ENCODE measurements around the gene PDE2A.

Gene PDE2A

GRCh38 chr11:72617080-72617762, 57.0 kb downstream of the PDE2A start:
- no peaks in the 10 kb centered on the region for H3K36me3 ChIP-seq (ENCODE audit: control insufficient read depth, insufficient read depth, low read length, severe bottlenecking)
- no peak overlapping the region for H3K4me3 ChIP-seq (ENCODE audit: low read length)
- peaks cover 70% of the 10 kb centered on the region for H3K27me3 ChIP-seq (replicated peaks; ENCODE audit: control insufficient read depth, insufficient read depth, low read length)
- DNase-seq (ENCODE audit: low read depth) = peak; percentile 18
- peaks cover 26% of the 10 kb centered on the region for H3K4me1 ChIP-seq (ENCODE audit: control insufficient read depth, insufficient read depth, low read length)
- no peak overlapping the region for H3K9ac ChIP-seq (ENCODE audit: low read length)
- H3K9me3 ChIP-seq (ENCODE audit: control insufficient read depth, low read length) = no peaks in the 10 kb centered on the region

DNA sequence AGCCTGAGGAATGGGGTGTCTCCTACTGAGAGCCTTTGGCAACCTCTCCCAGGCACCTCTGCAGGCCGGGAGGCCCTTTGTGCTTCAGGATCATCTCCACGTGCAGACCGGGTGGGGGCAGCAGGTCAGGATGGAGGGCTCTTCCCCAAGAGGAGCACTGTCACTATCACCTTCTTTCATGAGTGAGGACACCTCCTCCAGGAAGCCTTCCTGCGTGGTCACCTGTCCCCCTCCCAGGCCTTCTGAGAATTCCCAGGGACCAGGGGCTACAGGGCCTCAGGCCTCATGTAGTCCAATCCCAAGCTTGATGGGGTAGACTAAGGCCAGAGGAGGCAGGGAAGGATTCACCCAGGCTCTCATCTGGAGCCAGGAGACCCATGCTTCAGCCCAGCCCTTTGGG, 57.6 kb downstream of the PDE2A start:
- Histone ChIP-seq H3K9ac (ENCODE audit: low read length) (no peak overlapping the region), H3K4me3 (ENCODE audit: low read length) (no peak overlapping the region), H3K27me3 (replicated peaks; ENCODE audit: control insufficient read depth, insufficient read depth, low read length) (peaks cover 68% of the 10 kb centered on the region), H3K4me1 (ENCODE audit: control insufficient read depth, insufficient read depth, low read length) (peaks cover 26% of the 10 kb centered on the region), H3K36me3 (ENCODE audit: control insufficient read depth, insufficient read depth, low read length, severe bottlenecking) (no peaks in the 10 kb centered on the region), H3K9me3 (ENCODE audit: control insufficient read depth, low read length) (no peaks in the 10 kb centered on the region)
- DNase-seq (ENCODE audit: low read depth) = no peak

- Histone ChIP-seq H3K4me3 (ENCODE audit: low read length) (no peak overlapping the region), H3K4me1 (ENCODE audit: control insufficient read depth, insufficient read depth, low read length) (peaks cover 26% of the 10 kb centered on the region)
Observed at GRCh38 chr11:72615329-72615728, 58.9 kb downstream of the PDE2A start.

GRCh38 chr11:72614381-72614780, 59.8 kb downstream of the PDE2A start:
- Histone ChIP-seq H3K4me1 (ENCODE audit: control insufficient read depth, insufficient read depth, low read length) (peaks cover 26% of the 10 kb centered on the region), H3K9me3 (ENCODE audit: control insufficient read depth, low read length) (no peaks in the 10 kb centered on the region), H3K4me3 (ENCODE audit: low read length) (no peak overlapping the region), H3K36me3 (ENCODE audit: control insufficient read depth, insufficient read depth, low read length, severe bottlenecking) (no peaks in the 10 kb centered on the region), H3K27me3 (replicated peaks; ENCODE audit: control insufficient read depth, insufficient read depth, low read length) (peaks cover 70% of the 10 kb centered on the region), H3K9ac (ENCODE audit: low read length) (no peak overlapping the region)
- DNase-seq (ENCODE audit: low read depth) = no peak

More at GRCh38 chr11:72615329-72615728, 58.9 kb downstream of the PDE2A start:
- Histone ChIP-seq H3K36me3 (ENCODE audit: control insufficient read depth, insufficient read depth, low read length, severe bottlenecking) (no peaks in the 10 kb centered on the region), H3K27me3 (replicated peaks; ENCODE audit: control insufficient read depth, insufficient read depth, low read length) (peaks cover 70% of the 10 kb centered on the region), H3K9ac (ENCODE audit: low read length) (no peak overlapping the region), H3K9me3 (ENCODE audit: control insufficient read depth, low read length) (no peaks in the 10 kb centered on the region)
- no peak for DNase-seq (ENCODE audit: low read depth)

DNA sequence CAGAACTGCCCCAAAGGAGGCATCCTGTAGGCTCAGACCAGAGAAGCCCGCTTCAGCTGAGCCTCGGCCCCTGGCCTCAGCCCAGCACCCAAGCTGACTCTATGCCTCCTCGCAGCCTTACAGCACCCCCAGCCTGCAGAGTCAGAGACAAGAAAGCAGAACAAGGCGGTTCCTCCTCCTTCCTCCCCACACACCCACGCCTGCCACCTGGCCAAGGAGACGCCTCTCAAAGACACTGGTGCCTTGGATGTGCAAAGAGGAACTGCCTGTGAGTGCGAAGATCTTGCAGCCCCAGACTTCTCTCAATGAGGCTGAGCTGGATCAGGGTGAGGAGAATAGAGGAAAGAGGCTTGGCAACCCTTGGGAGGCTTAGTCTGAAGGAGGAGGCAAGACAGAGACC, 60.2 kb downstream of the PDE2A start:
- Histone ChIP-seq H3K9me3 (ENCODE audit: control insufficient read depth, low read length) (no peaks in the 10 kb centered on the region), H3K36me3 (ENCODE audit: control insufficient read depth, insufficient read depth, low read length, severe bottlenecking) (no peaks in the 10 kb centered on the region), H3K9ac (ENCODE audit: low read length) (no peak overlapping the region), H3K27me3 (replicated peaks; ENCODE audit: control insufficient read depth, insufficient read depth, low read length) (peaks cover 70% of the 10 kb centered on the region), H3K4me1 (ENCODE audit: control insufficient read depth, insufficient read depth, low read length) (peaks cover 22% of the 10 kb centered on the region), H3K4me3 (ENCODE audit: low read length) (no peak overlapping the region)
- no peak for DNase-seq (ENCODE audit: low read depth)

GRCh38 chr11:72613450-72613849, 60.8 kb downstream of the PDE2A start:
- Histone ChIP-seq H3K4me1 (ENCODE audit: control insufficient read depth, insufficient read depth, low read length) (peaks cover 16% of the 10 kb centered on the region), H3K27me3 (replicated peaks; ENCODE audit: control insufficient read depth, insufficient read depth, low read length) (peaks cover 70% of the 10 kb centered on the region), H3K9me3 (ENCODE audit: control insufficient read depth, low read length) (no peaks in the 10 kb centered on the region), H3K4me3 (ENCODE audit: low read length) (no peak overlapping the region), H3K36me3 (ENCODE audit: control insufficient read depth, insufficient read depth, low read length, severe bottlenecking) (no peaks in the 10 kb centered on the region), H3K9ac (ENCODE audit: low read length) (no peak overlapping the region)
- DNase-seq (ENCODE audit: low read depth) = no peak

DNA sequence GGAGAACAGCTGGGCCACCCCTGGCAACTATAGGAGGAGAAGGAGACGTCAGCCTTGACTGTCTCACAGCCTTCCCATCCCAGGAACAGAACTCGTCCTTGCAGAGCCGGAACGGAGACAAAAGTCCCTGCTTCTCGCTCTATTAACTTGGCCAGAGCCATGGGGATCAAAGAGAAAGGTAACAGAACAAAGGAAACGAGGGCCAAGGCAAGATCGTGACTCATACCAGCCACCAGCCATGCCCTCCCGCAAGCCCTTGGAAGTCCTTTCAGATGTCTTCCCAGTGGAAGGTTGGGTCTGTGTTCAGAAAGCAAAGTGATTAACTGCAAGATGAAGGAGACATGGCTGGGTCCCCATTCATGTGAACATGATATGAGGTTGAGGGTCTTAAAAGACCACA, 64.7 kb downstream of the PDE2A start:
- Histone ChIP-seq H3K36me3 (ENCODE audit: control insufficient read depth, insufficient read depth, low read length, severe bottlenecking) (no peaks in the 10 kb centered on the region), H3K4me3 (ENCODE audit: low read length) (no peak overlapping the region), H3K9me3 (ENCODE audit: control insufficient read depth, low read length) (no peaks in the 10 kb centered on the region), H3K9ac (ENCODE audit: low read length) (no peak overlapping the region), H3K4me1 (ENCODE audit: control insufficient read depth, insufficient read depth, low read length) (peaks cover 18% of the 10 kb centered on the region), H3K27me3 (replicated peaks; ENCODE audit: control insufficient read depth, insufficient read depth, low read length) (peaks cover 62% of the 10 kb centered on the region)
- DNase-seq (ENCODE audit: low read depth) = no peak

GRCh38 chr11:72609045-72609444, 65.2 kb downstream of the PDE2A start:
- H3K9me3 ChIP-seq (ENCODE audit: control insufficient read depth, low read length) = no peaks in the 10 kb centered on the region
- H3K36me3 ChIP-seq (ENCODE audit: control insufficient read depth, insufficient read depth, low read length, severe bottlenecking) = no peaks in the 10 kb centered on the region
- H3K9ac ChIP-seq (ENCODE audit: low read length) = no peak overlapping the region
- peak; percentile 45 for DNase-seq (ENCODE audit: low read depth)
- H3K4me3 ChIP-seq (ENCODE audit: low read length) = no peak overlapping the region
- H3K27me3 ChIP-seq (replicated peaks; ENCODE audit: control insufficient read depth, insufficient read depth, low read length) = peaks cover 62% of the 10 kb centered on the region
- peaks cover 18% of the 10 kb centered on the region for H3K4me1 ChIP-seq (ENCODE audit: control insufficient read depth, insufficient read depth, low read length)

GRCh38 chr11:72607496-72607895, 66.7 kb downstream of the PDE2A start:
- no peak overlapping the region for H3K9ac ChIP-seq (ENCODE audit: low read length)
- no peaks in the 10 kb centered on the region for H3K36me3 ChIP-seq (ENCODE audit: control insufficient read depth, insufficient read depth, low read length, severe bottlenecking)
- peaks cover 64% of the 10 kb centered on the region for H3K27me3 ChIP-seq (replicated peaks; ENCODE audit: control insufficient read depth, insufficient read depth, low read length)
- H3K9me3 ChIP-seq (ENCODE audit: control insufficient read depth, low read length) = no peaks in the 10 kb centered on the region
- H3K4me3 ChIP-seq (ENCODE audit: low read length) = no peak overlapping the region
- H3K4me1 ChIP-seq (ENCODE audit: control insufficient read depth, insufficient read depth, low read length) = peaks cover 18% of the 10 kb centered on the region
- no peak for DNase-seq (ENCODE audit: low read depth)

GRCh38 chr11:72606748-72607468, 67.3 kb downstream of the PDE2A start:
- Histone ChIP-seq H3K4me3 (ENCODE audit: low read length) (no peak overlapping the region), H3K4me1 (ENCODE audit: control insufficient read depth, insufficient read depth, low read length) (peaks cover 18% of the 10 kb centered on the region), H3K36me3 (ENCODE audit: control insufficient read depth, insufficient read depth, low read length, severe bottlenecking) (no peaks in the 10 kb centered on the region), H3K9ac (ENCODE audit: low read length) (no peak overlapping the region), H3K9me3 (ENCODE audit: control insufficient read depth, low read length) (no peaks in the 10 kb centered on the region), H3K27me3 (replicated peaks; ENCODE audit: control insufficient read depth, insufficient read depth, low read length) (peaks cover 69% of the 10 kb centered on the region)
- DNase-seq (ENCODE audit: low read depth) = no peak

- Histone ChIP-seq H3K9me3 (ENCODE audit: control insufficient read depth, low read length) (no peaks in the 10 kb centered on the region), H3K4me3 (ENCODE audit: low read length) (no peak overlapping the region), H3K36me3 (ENCODE audit: control insufficient read depth, insufficient read depth, low read length, severe bottlenecking) (no peaks in the 10 kb centered on the region), H3K9ac (ENCODE audit: low read length) (no peak overlapping the region), H3K27me3 (replicated peaks; ENCODE audit: control insufficient read depth, insufficient read depth, low read length) (peaks cover 67% of the 10 kb centered on the region), H3K4me1 (ENCODE audit: control insufficient read depth, insufficient read depth, low read length) (peaks cover 18% of the 10 kb centered on the region)
- DNase-seq (ENCODE audit: low read depth) = no peak
Observed at GRCh38 chr11:72605973-72606747, 68.1 kb downstream of the PDE2A start.
